HG03066 (cell line): Measurements from ENCODE around the gene CACTIN.
"Not testable (repeated sequence)": the region's sequence is repeated elsewhere in the genome, so short reads cannot be mapped to it uniquely, and the experiment has no call there.

Experiments used
- ATAC-seq: cut with Tn5 transposase; IDR thresholded peaks from one replicate; pipeline ENCODE4 v1.9.1; 2021; ENCODE audit warnings: low read depth; ENCODE audit not compliant: unreplicated experiment

Gene CACTIN

GRCh38 chr19:3632739-3633558 is 6.4 kb upstream of the CACTIN start:
- no peak for ATAC-seq

GRCh38 chr19:3632098-3632497 is 5.5 kb upstream of the CACTIN start:
- no peak for ATAC-seq

GRCh38 chr19:3631053-3631861 is 4.7 kb upstream of the CACTIN start:
- ATAC-seq = no peak

- not testable (repeated sequence) for ATAC-seq
Observed at GRCh38 chr19:3628766-3629165, 2.2 kb upstream of the CACTIN start.

GRCh38 chr19:3627351-3627723 is 747 bp upstream of the CACTIN start:
- no peak for ATAC-seq

- peak; percentile 6 for ATAC-seq
Observed at GRCh38 chr19:3625996-3626472, 556 bp downstream of the CACTIN start.

GRCh38 chr19:3623716-3624115 is 2.9 kb downstream of the CACTIN start:
- ATAC-seq = no peak

- no peak for ATAC-seq
Observed at GRCh38 chr19:3622224-3622623, 4.4 kb downstream of the CACTIN start.

- no peak for ATAC-seq
Observed at GRCh38 chr19:3621689-3622088, 4.9 kb downstream of the CACTIN start.

GRCh38 chr19:3620817-3621547 is 5.6 kb downstream of the CACTIN start:
- ATAC-seq = no peak

GRCh38 chr19:3620145-3620816 is 6.3 kb downstream of the CACTIN start:
- ATAC-seq = no peak

- no peak for ATAC-seq
Observed at GRCh38 chr19:3619631-3620012, 7.0 kb downstream of the CACTIN start.

- ATAC-seq = no peak
Observed at GRCh38 chr19:3618811-3619630, 7.6 kb downstream of the CACTIN start.

GRCh38 chr19:3618144-3618810 is 8.3 kb downstream of the CACTIN start:
- no peak for ATAC-seq

- ATAC-seq = no peak
Observed at GRCh38 chr19:3617463-3617862, 9.1 kb downstream of the CACTIN start.

GRCh38 chr19:3615524-3616135 is 11.0 kb downstream of the CACTIN start:
- ATAC-seq = no peak

- no peak for ATAC-seq
Observed at GRCh38 chr19:3614858-3615505, 11.6 kb downstream of the CACTIN start.
